GM12875 (cell line): Measurements from ENCODE around the gene CD34.

Experiments used
- H3K4me3 ChIP-seq: one replicate; pipeline ENCODE4 v1.5.1; 2011; ENCODE audit warnings: low read depth, low read length, control low read depth
- TF ChIP-seq, protein P1 (sequence below): IDR thresholded peaks from 2 replicates; pipeline ENCODE4 v1.5.1; 2011; ENCODE audit warnings: low read depth, mild to moderate bottlenecking, control low read depth, inconsistent platforms, low read length, moderate library complexity, borderline replicate concordance; ENCODE audit not compliant: insufficient read depth

CD34 gene

GRCh38 chr1:207954104-207954503 is 43.2 kb upstream of the CD34 start:
- H3K4me3 ChIP-seq = no peak overlapping the region

DNA sequence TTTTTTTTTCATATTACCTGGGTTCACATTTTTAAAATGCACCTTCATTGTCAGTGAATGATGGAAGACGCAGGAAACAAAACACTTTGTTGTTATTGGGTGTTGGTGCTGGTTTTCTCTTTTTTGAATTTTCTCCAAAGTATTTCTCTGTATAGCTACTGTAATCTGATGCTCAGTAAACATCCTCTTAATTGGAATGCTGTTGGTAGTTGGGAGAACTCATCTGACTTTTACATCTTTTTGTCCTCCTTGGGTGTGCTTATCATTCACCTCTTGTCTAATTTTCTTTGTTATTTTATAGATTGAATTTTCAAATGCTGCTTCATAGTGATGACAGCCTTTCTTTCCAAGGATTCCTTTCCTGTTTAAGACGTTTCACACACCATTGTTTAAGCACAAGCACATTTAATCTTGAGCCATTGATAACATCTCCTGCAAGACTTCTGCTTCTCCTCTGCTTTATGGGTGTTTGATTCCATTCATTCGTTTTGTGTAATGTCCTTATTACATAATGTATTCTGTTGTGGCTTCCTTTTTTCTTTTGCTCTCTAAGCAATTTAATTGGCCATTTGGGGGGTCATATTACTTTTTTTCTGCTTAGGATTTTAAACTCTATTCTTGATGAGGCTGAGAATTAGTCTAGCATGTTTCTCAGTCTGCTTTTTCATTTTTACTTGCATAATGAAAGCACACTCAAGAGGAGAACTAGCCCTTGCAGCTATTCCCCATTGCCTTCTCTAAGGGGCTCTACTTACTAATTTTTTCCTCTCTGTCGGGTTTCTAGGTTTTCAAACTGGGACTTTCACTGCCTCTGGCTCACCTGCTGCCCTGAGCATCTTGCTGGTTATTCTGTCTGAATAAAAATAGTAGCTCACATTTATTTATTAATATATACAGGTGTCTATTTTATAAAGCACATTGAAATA is 42.0 kb upstream of the CD34 start:
- no peak overlapping the region for H3K4me3 ChIP-seq

More at GRCh38 chr1:207954104-207954503, 43.2 kb upstream of the CD34 start:
- TF ChIP-seq, protein P1, sequence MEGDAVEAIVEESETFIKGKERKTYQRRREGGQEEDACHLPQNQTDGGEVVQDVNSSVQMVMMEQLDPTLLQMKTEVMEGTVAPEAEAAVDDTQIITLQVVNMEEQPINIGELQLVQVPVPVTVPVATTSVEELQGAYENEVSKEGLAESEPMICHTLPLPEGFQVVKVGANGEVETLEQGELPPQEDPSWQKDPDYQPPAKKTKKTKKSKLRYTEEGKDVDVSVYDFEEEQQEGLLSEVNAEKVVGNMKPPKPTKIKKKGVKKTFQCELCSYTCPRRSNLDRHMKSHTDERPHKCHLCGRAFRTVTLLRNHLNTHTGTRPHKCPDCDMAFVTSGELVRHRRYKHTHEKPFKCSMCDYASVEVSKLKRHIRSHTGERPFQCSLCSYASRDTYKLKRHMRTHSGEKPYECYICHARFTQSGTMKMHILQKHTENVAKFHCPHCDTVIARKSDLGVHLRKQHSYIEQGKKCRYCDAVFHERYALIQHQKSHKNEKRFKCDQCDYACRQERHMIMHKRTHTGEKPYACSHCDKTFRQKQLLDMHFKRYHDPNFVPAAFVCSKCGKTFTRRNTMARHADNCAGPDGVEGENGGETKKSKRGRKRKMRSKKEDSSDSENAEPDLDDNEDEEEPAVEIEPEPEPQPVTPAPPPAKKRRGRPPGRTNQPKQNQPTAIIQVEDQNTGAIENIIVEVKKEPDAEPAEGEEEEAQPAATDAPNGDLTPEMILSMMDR = no peak

DNA sequence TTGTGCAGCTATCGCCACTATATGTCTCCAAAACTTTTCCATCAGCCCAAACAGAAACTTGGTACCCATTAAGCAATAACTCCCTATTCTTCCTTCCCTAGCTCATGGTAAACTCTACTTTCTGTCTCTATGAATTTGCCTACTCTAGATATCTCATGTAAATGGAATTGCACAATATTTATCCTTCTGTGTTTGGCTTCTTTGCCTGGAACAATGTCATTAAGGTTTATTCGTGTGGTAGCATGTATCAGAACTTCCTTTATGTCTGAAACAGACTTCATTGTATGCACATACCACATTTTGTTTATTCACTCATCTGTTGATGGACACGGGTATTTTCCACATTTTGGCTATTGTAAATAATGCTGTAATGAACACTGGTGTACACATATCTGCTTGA is 40.7 kb upstream of the CD34 start:
- H3K4me3 ChIP-seq = no peak overlapping the region
- TF ChIP-seq, protein P1 = no peak

More for the DNA sequence above, 42.0 kb upstream of the CD34 start:
- TF ChIP-seq, protein P1 = no peak

DNA sequence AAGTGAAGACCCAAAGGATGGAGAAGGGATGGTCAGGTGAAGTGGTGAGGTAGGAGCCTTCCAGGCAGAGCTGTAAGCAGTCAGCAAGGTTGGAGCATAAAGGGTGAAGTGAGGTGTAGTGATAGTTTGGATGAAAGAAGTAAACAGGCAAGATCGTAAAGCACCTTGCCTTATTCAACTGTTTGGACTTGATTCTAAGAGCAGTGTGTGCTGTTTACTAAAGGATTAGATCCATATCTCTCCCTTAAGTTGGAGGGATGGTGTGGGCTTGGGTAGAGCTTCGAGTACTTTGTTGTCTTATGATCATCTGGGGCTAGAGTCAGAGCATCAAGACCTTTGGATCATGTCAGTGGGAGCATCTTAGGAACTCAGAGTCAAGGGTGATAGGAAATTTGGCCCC is 39.8 kb upstream of the CD34 start:
- TF ChIP-seq, protein P1 = no peak
- H3K4me3 ChIP-seq = no peak overlapping the region

DNA sequence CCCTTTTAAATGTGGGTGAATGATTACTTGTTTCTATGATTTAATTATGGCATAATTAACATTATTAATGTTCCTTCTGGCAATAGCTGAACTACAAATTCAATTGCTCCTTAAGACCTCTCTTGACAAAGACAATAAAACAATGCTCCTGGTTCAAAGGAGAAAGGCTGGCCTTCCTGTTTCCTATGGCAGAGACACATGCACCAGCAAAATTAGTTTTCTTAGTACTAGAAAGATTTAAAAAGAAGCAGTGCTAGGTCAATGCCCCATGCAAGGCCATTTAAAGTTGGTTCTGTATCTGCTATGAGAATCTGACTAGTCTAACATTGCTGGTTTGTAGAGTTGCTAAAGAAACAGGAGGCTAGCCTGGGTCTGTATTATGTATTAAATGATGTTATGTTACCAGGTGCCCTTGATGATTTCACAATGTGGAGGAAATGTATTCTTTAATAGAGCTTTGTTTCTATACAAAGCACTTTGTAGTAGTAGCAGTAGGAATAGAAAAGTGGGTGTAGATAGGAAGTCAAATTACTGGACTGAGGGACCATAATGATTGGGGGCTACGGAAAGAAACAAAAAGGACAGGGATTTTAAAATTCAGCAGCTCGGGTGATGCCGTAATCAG is 38.8 kb upstream of the CD34 start:
- H3K4me3 ChIP-seq = no peak overlapping the region
- TF ChIP-seq, protein P1 = no peak

DNA sequence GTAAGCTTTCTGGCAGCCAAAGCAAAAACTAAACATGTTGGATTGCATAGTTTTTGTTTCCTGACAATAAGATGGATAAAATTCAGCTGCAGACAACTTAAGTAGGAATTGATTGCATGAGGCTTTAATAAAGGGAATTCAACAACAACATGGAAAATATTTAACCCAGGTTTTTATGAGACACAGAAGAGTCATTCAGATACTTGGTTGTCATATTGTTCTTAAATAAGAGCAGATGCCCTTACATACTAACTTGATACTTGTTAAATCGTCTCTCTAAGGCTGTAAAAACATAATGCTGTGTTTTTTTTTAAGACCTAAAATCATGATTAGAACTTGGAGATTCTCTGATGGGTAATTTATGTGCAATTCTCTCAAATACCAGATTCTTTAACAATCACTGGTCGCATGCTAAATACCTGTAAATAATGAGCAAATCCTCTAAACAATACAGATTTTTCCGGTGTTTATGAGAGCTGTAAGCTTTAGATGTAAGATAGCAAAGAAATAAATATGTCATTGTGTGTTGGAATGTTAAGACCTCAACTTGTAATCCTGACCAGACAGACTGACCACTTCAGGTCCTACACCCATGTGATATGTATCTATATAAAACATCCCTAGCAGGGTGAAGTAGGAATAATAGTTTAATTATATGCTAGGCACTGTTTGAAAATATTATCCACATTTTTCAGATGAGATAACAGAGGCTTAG is 37.8 kb upstream of the CD34 start:
- TF ChIP-seq, protein P1 = no peak

More for the DNA sequence above, 37.8 kb upstream of the CD34 start:
- no peak overlapping the region for H3K4me3 ChIP-seq
